Mesodermal cell (in vitro differentiated cells): ENCODE results near the gene ACER3.
"Not testable (repeated sequence)": the region's sequence is repeated elsewhere in the genome, so short reads cannot be mapped to it uniquely, and the experiment has no call there.

Source experiments
- H3K27ac ChIP-seq: 2 replicates; pipeline ENCODE4 v1.7.0; 2013; ENCODE audit warnings: mild to moderate bottlenecking, low read depth, low read length, moderate library complexity; ENCODE audit not compliant: severe bottlenecking
- H3K36me3 ChIP-seq: 2 replicates; pipeline ENCODE4 v1.7.1; 2013; ENCODE audit warnings: mild to moderate bottlenecking, low read length, moderate library complexity; ENCODE audit not compliant: control insufficient read depth, insufficient read depth
- H3K4me1 ChIP-seq: one replicate; pipeline ENCODE4 v1.7.1; 2013; ENCODE audit warnings: mild to moderate bottlenecking, low read length; ENCODE audit not compliant: insufficient read depth, control insufficient read depth, poor library complexity, severe bottlenecking
- H3K4me3 ChIP-seq: 2 replicates; pipeline ENCODE4 v1.7.0; 2013; ENCODE audit warnings: low read length, control low read depth, mild to moderate bottlenecking; ENCODE audit not compliant: insufficient read depth, poor library complexity, severe bottlenecking; ENCODE audit errors: extremely low read depth
- H3K9me3 ChIP-seq: 2 replicates; pipeline ENCODE4 v1.7.1; 2013; ENCODE audit warnings: mild to moderate bottlenecking, low read length, moderate library complexity; ENCODE audit not compliant: control insufficient read depth
- WGBS, 2 experiments: methylation state at CpG; one replicate each; pipeline ENCODE4 v1.1.5; 2013; ENCODE audit warnings: missing lambda C conversion rate in 2 of 2; ENCODE audit not compliant: insufficient coverage in 2 of 2; 5-methylcytosine and 5-hydroxymethylcytosine counted together

The ACER3 gene

DNA sequence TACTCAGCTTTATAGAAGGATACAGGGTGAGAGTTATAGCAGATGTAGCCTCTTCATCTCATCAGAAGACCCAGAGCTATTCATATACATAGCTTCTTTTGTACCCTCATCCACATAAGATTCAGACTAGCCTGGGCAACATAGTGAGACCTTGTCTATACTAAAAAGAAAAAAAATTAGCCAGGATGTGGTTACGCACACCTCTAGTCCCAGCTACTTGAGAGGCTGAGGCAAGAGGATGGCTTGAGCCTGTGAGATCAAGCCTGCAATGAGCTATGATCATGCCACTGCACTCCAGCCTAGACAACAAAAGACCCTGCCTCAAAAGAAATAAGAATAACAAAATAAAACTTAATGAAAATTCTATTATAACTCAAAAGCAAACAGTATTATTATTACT is 136.8 kb downstream of the ACER3 start:
- 100% methylated on average over 1 of the region's 1 CpG for WGBS, 2 experiments
- Histone ChIP-seq H3K27ac (no peak overlapping the region), H3K4me3 (no peak overlapping the region), H3K36me3 (no peaks in the 10 kb centered on the region), H3K9me3 (no peaks in the 10 kb centered on the region), H3K4me1 (no peaks in the 10 kb centered on the region)

DNA sequence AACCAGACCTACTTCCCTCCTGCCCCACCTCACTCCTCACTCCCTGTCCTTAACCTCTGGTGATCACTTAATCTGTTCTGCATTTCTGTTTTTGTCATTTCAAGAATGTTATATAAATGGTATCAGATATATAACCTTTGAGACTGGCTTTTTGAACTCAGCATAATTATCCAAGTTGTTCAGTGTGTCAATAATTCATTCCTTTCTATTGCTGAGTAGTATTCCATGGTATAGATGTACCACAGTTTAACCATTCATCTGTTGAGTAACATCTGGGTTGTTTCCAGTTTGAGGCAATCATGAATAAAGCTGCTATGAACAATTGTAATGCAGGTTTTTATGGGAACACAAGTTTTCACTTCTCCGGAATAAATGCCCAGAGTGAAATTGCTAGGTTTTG is 138.9 kb downstream of the ACER3 start:
- no CpG with 5 or more reads among the region's 1 CpG for WGBS, 2 experiments
- Histone ChIP-seq H3K4me1 (no peaks in the 10 kb centered on the region), H3K9me3 (no peaks in the 10 kb centered on the region), H3K4me3 (no peak overlapping the region), H3K27ac (no peak overlapping the region), H3K36me3 (no peaks in the 10 kb centered on the region)

DNA sequence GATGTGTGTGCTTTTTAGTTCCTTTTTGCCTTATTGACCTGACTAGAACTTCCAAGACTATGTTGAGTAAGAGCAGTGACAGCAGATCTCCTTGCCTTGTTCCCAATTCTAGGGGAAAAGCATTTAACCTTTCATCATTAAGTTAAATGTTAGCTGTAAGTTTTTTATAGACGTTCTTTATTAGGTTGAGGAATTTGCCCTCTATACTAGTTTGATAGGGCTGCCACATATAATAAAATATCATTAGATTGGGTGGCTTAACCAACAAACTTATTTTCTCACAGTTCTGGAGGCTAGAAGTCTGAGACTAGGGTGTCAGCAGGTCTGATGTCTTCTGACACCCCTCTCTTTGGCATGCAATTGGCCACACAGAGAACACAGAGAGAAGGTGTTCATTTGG is 140.9 kb downstream of the ACER3 start:
- no peaks in the 10 kb centered on the region for H3K36me3 ChIP-seq
- no peak overlapping the region for H3K4me3 ChIP-seq
- H3K9me3 ChIP-seq = no peaks in the 10 kb centered on the region
- no peaks in the 10 kb centered on the region for H3K4me1 ChIP-seq
- no peak overlapping the region for H3K27ac ChIP-seq
- no CpG with 5 or more reads among the region's 1 CpG for WGBS, 2 experiments

DNA sequence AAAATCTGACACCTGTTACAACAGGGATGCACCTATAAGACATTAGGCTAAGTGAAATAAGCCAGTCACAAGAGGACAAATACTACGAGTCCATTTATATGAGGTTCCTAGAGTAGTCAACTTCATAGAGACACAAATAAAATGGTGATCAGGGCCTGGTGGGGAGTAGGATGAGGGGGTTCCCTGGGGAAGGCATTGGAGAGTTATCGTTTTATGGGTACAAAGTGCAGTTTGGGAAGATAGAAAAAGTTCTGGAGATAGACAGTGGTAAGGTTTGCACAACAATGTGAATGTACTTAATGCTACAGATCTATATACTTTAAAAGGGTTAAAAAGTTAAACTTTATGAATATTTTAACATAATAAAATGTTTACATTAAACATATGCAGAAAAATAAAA is 142.1 kb downstream of the ACER3 start:
- Histone ChIP-seq H3K9me3 (no peaks in the 10 kb centered on the region), H3K4me1 (no peaks in the 10 kb centered on the region), H3K4me3 (no peak overlapping the region), H3K27ac (no peak overlapping the region), H3K36me3 (peaks cover 5% of the 10 kb centered on the region)
- 90 to 100% methylated on average over 1 of the region's 2 CpGs for WGBS, 2 experiments

DNA sequence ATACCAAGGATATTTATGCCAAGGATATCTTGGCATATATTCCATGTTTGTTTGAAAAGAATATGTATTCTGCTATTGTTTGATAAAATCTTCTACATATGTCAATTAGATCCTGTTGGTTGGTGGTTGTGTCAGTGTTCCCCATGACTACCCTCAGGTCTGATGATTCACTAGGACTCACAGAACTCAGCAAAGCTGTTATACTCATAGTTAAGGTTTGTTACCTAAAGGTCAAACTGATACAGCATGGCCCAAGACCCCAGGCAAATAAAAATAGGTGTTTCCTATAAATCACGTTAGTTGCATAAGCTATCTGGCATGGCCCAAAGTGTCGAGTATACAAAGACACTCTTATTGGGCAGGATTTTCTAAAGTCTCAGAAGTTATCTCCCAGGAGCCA is 143.2 kb downstream of the ACER3 start:
- Histone ChIP-seq H3K36me3 (peaks cover 5% of the 10 kb centered on the region), H3K27ac (no peak overlapping the region), H3K9me3 (no peaks in the 10 kb centered on the region), H3K4me1 (no peaks in the 10 kb centered on the region), H3K4me3 (no peak overlapping the region)
- WGBS, 2 experiments = 50 to 86% methylated on average over 1 to 2 of the region's 2 CpGs

DNA sequence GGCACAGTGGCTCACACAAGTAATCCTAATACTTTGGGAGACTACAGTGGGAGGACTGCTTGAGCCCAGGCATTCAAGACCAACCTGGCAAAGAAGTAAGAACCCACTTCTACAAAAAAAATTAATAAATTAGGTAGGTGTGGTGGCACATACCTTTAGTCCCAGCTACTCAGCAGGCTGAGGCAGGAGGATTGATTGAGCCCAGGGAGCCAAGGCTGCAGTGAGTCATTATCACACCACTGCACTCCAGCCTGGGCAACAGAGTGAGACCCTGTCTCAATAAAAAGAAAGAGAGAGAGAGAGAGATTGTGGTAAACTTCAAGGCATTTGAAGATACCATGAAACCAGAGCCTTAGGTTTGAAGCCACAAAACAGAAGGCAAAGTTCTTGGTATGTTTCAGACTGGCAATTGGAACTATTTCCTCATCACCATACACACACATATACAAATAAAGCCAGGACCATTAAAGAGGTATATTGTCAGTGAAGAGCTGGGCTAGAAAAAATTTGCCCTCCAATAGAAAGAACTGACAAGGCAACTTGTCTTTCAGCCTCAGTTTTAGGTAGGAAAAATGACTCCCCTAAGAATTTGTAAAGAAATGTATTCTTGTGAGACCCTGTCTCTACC is 148.9 kb downstream of the ACER3 start:
- Histone ChIP-seq H3K27ac (no peak overlapping the region), H3K36me3 (peaks cover 5% of the 10 kb centered on the region), H3K4me3 (no peak overlapping the region), H3K9me3 (no peaks in the 10 kb centered on the region), H3K4me1 (no peaks in the 10 kb centered on the region)

DNA sequence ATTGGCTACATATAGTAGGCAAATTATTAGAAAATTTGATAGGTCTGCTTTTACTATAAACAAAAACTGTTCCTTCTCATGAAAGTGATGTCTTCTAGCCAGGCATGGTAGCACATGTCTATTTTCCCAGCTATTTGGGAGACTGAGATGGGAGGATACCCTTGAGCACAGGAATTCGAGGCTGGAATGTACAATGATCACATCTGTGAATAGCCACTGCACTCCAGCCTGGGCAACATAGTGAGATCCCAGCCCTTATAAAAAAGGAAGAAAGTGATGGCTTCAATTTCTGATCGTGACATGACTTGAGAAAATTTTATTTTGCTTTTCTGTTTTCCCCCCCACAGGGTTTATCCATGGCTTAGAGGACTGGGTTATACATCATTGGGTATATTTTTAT is 154.0 kb downstream of the ACER3 start:
- 100% methylated on average over 1 of the region's 2 CpGs for WGBS, 2 experiments
- no peaks in the 10 kb centered on the region for H3K9me3 ChIP-seq
- no peaks in the 10 kb centered on the region for H3K4me1 ChIP-seq
- H3K27ac ChIP-seq = no peak overlapping the region
- H3K4me3 ChIP-seq = no peak overlapping the region
- H3K36me3 ChIP-seq = no peaks in the 10 kb centered on the region

DNA sequence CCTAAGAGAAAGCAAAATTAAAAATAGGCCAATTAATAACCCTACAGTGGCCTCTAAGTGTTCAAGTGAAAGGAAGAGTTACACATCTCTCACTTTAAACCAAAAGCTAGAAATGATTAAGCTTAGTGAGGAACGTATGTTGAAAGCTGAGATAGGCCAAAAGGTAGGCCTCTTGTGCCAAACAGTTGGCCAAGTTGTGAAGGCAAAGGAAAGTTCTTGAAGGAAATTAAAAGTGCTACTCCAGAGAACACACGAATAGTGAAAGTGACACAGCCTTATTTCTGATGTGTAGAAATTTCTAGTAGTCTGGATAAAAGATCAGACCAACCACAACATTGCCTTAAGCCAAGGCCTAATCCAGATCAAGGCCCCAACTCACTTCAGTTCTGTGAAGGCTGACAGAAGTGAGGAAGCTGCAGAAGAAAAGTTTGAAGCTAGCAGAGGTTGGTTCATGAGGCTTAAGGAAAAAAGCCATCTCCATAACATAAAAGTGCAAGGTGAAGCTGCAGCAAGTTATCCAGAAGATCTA is 157.7 kb downstream of the ACER3 start:
- H3K4me3 ChIP-seq, H3K9me3 ChIP-seq, H3K36me3 ChIP-seq, H3K27ac ChIP-seq: not testable (repeated sequence)
- 100% methylated on average over 1 of the region's 2 CpGs; no CpG with 5 or more reads in 1 of the 2 experiments for WGBS, 2 experiments
- H3K4me1 ChIP-seq = peaks cover 16% of the 10 kb centered on the region

DNA sequence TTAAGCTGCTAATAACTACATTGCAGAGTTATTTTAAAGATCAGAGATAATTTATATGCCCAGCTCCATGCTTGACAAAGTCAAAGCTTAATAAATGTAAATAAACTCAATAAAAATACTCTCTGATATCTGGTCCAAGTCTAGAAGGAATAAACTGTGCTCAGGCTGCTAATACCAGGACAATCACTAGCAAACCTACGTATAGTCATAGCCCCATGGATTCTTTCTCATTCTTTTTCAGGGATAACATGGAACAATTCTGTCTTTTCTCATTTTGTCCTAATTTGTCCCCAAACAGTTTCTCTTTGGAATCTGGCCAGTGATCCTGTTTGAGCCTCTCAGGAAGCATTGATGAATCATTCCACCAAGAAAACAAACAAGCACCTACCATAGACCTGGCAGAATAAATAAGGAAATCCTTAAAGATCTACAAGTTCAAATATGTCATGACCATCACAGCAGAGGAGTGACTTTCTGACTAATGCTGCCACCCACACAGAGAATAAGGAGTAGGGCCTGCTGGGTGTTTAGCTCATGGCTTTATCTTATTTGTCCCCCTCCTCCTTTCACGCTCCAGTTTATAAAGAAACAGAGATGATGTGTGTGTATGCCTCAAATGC is 159.4 kb downstream of the ACER3 start:
- WGBS, 2 experiments = 77 to 92% methylated on average over 1 of the region's 2 CpGs
- H3K9me3 ChIP-seq = no peaks in the 10 kb centered on the region
- H3K36me3 ChIP-seq = no peaks in the 10 kb centered on the region
- H3K4me3 ChIP-seq = no peak overlapping the region
- H3K4me1 ChIP-seq = peaks cover 16% of the 10 kb centered on the region
- peak overlapping the region; percentile 38 for H3K27ac ChIP-seq

DNA sequence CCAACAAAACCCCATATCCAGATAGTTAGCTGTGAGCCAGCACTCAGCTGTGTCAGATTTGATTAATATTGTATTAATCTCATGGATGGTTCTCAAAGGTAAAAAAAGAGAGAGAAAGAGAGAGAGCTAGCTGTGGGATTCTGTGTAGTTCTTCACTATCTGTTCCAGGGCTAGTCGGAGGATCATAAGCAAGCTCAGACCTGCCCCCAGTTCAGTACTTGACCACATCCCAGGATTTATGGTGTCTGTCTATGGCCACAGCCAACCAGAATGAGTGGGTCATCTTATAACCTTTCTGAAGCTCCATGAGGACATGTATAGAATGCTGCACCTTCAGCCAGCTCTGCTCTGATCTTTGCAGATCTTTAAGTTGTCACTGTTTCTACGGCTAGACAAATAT is 160.0 kb downstream of the ACER3 start:
- H3K4me3 ChIP-seq = no peak overlapping the region
- H3K36me3 ChIP-seq = no peaks in the 10 kb centered on the region
- 86 to 100% methylated on average over 1 of the region's 2 CpGs for WGBS, 2 experiments
- H3K4me1 ChIP-seq = peaks cover 16% of the 10 kb centered on the region
- no peak overlapping the region for H3K27ac ChIP-seq
- H3K9me3 ChIP-seq = no peaks in the 10 kb centered on the region

DNA sequence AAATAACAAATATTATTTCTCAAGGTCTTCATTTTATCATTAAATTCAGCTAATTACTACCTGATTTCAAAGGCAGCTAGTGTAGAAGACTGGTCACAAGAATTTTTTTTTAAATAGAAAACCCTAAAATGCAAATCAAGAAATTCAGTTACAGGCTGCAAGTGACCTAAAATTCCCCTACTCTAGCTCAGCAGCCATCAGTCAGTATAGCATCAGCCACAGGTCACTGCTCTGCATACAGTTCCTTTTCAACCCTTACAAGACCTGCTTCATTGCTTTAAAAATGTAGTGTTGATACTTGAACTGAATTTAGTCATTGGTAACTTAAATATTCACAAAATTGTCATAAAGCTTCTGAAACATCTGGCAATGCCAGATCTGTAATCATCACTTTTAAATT is 164.0 kb downstream of the ACER3 start:
- Histone ChIP-seq H3K36me3 (no peaks in the 10 kb centered on the region), H3K9me3 (no peaks in the 10 kb centered on the region), H3K4me1 (peaks cover 16% of the 10 kb centered on the region), H3K27ac (no peak overlapping the region), H3K4me3 (no peak overlapping the region)
